ENCODE measurements around the gene SV2C. TPM values are rescaled to one million over a fixed set of nuclear protein-coding genes. Genes with fewer than 3 reads are reported as not detected.

The SV2C gene
- total and polyA plus RNA-seq, 2 donors (not counting 1 experiment from before 2014, with no cell fraction given) = not detected

DNA sequence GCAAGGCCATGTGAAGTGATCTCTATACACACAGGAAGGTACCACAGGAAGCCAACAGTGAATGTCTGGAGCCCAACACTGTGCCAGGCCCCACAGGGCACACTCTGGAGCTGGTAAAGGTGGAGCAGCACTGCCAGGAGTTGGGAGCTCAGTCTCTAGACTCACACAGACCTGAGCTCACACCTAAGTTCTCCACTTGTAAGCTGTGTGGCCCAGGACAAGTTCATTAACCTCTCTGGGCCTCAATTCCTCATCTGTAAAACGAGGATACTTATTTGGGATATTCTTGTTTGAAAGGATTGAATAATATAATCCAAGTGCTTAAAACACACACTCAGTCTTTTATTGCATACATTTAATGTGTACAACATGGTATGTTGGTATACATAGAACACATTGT is 259.3 kb downstream of the SV2C start:
- H2AFZ ChIP-seq (ENCODE audit: insufficient read depth, low read depth, low read length, poor library complexity, severe bottlenecking) = no peak overlapping the region
- ATAC-seq (ENCODE audit: low read depth) (no peak), DNase-seq (no peak)
- WGBS (ENCODE audit: insufficient coverage) = no CpG with 5 or more reads among the region's 1 CpG
- Mint-ChIP-seq H3K4me1 (peaks cover 6% of the 10 kb centered on the region), H3K27me3 (peaks cover 5% of the 10 kb centered on the region), H3K27ac (no peak overlapping the region), H3K4me3 (no peak overlapping the region), H3K9me3 (ENCODE audit: insufficient read depth) (no peaks in the 10 kb centered on the region)
- H3K36me3 ChIP-seq (replicated peaks in 1 of 2; ENCODE audit: control extremely low read depth in 1 of 2, control insufficient read depth in 1 of 2, extremely low read depth in 1 of 2, insufficient read depth in 2 of 2, low read length in 1 of 2) = no peaks in the 10 kb centered on the region
- H3K9me3 ChIP-seq (ENCODE audit: control extremely low read depth in 1 of 3, control insufficient read depth in 2 of 3, insufficient read depth in 1 of 3, low read length in 2 of 3) = no peaks in the 10 kb centered on the region
- H3K79me2 ChIP-seq (ENCODE audit: control insufficient read depth, insufficient read depth, low read length) = no peaks in the 10 kb centered on the region
- no peak overlapping the region for H3K9ac ChIP-seq (ENCODE audit: low read length)
- no peak overlapping the region for H3K4me3 ChIP-seq (ENCODE audit: control extremely low read depth in 1 of 5, extremely low read depth in 1 of 5, insufficient read depth in 1 of 5, low read depth in 2 of 5, low read length in 4 of 5)
- ChIA-PET POLR2A (no interaction called here), CTCF (no interaction called here)
- H3K27me3 ChIP-seq (replicated peaks in 1 of 4; ENCODE audit: control extremely low read depth in 1 of 4, control insufficient read depth in 3 of 4, insufficient read depth in 4 of 4, low read length in 3 of 4) = no peaks in the 10 kb centered on the region
- no peak for TF ChIP-seq EZH2 (IDR thresholded peaks at IDR 0.05; ENCODE audit: borderline replicate concordance, insufficient read depth, low read depth, low read length, poor library complexity, severe bottlenecking)
- TF ChIP-seq, protein P1, sequence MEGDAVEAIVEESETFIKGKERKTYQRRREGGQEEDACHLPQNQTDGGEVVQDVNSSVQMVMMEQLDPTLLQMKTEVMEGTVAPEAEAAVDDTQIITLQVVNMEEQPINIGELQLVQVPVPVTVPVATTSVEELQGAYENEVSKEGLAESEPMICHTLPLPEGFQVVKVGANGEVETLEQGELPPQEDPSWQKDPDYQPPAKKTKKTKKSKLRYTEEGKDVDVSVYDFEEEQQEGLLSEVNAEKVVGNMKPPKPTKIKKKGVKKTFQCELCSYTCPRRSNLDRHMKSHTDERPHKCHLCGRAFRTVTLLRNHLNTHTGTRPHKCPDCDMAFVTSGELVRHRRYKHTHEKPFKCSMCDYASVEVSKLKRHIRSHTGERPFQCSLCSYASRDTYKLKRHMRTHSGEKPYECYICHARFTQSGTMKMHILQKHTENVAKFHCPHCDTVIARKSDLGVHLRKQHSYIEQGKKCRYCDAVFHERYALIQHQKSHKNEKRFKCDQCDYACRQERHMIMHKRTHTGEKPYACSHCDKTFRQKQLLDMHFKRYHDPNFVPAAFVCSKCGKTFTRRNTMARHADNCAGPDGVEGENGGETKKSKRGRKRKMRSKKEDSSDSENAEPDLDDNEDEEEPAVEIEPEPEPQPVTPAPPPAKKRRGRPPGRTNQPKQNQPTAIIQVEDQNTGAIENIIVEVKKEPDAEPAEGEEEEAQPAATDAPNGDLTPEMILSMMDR (IDR thresholded peaks at IDR 0.05) = no peak
- H4K20me1 ChIP-seq (ENCODE audit: control insufficient read depth, insufficient read depth, low read length, poor library complexity, severe bottlenecking) = no peaks in the 10 kb centered on the region
- intact Hi-C loops (cut with micrococcal nuclease) = no loop called here
- no peak overlapping the region for H3K27ac ChIP-seq (ENCODE audit: low read length in 2 of 2)
- peaks cover 4 to 11% of the 10 kb centered on the region in 2 donors for H3K4me1 ChIP-seq (ENCODE audit: control insufficient read depth in 2 of 2, insufficient read depth in 2 of 2, low read length in 2 of 2)
- no peak overlapping the region for H3K4me2 ChIP-seq (replicated peaks; ENCODE audit: low read depth, low read length, poor library complexity, severe bottlenecking)

GRCh38 chr5:76345582-76345981 is 262.4 kb downstream of the SV2C start:
- Mint-ChIP-seq H3K27ac (no peak overlapping the region), H3K9me3 (ENCODE audit: insufficient read depth) (no peaks in the 10 kb centered on the region), H3K4me3 (no peak overlapping the region), H3K4me1 (peaks cover 3% of the 10 kb centered on the region), H3K27me3 (no peaks in the 10 kb centered on the region)
- H2AFZ ChIP-seq (ENCODE audit: insufficient read depth, low read depth, low read length, poor library complexity, severe bottlenecking) = no peak overlapping the region
- CTCF ChIA-PET = interaction anchor here (1.5 kb wide), 1 partner anchor 237 kb away, joined by 3 read pairs; no protein-coding TSS in a partner anchor
- POLR2A ChIA-PET = no interaction called here
- H3K9ac ChIP-seq (ENCODE audit: low read length) = no peak overlapping the region
- H3K36me3 ChIP-seq (replicated peaks in 1 of 2; ENCODE audit: control extremely low read depth in 1 of 2, control insufficient read depth in 1 of 2, extremely low read depth in 1 of 2, insufficient read depth in 2 of 2, low read length in 1 of 2) = no peaks in the 10 kb centered on the region
- DNase-seq (no peak), ATAC-seq (ENCODE audit: low read depth) (no peak)
- no peaks in the 10 kb centered on the region for H3K9me3 ChIP-seq (ENCODE audit: control extremely low read depth in 1 of 3, control insufficient read depth in 2 of 3, insufficient read depth in 1 of 3, low read length in 2 of 3)
- no peaks in the 10 kb centered on the region for H3K79me2 ChIP-seq (ENCODE audit: control insufficient read depth, insufficient read depth, low read length)
- H4K20me1 ChIP-seq (ENCODE audit: control insufficient read depth, insufficient read depth, low read length, poor library complexity, severe bottlenecking) = no peaks in the 10 kb centered on the region
- H3K27ac ChIP-seq (ENCODE audit: low read length in 2 of 2) = no peak overlapping the region
- peaks cover 4 to 5% of the 10 kb centered on the region in 2 donors for H3K4me1 ChIP-seq (ENCODE audit: control insufficient read depth in 2 of 2, insufficient read depth in 2 of 2, low read length in 2 of 2)
- H3K27me3 ChIP-seq (replicated peaks in 1 of 4; ENCODE audit: control extremely low read depth in 1 of 4, control insufficient read depth in 3 of 4, insufficient read depth in 4 of 4, low read length in 3 of 4) = peaks cover 0 to 6% (median 0%) of the 10 kb centered on the region in 4 experiments
- 86% methylated on average over 1 of the region's 1 CpG for WGBS (ENCODE audit: insufficient coverage)
- intact Hi-C loops (cut with micrococcal nuclease) = no loop called here
- no peak overlapping the region for H3K4me2 ChIP-seq (replicated peaks; ENCODE audit: low read depth, low read length, poor library complexity, severe bottlenecking)
- TF ChIP-seq, protein P1 (IDR thresholded peaks at IDR 0.05) = no peak
- no peak for TF ChIP-seq EZH2 (IDR thresholded peaks at IDR 0.05; ENCODE audit: borderline replicate concordance, insufficient read depth, low read depth, low read length, poor library complexity, severe bottlenecking)
- no peak overlapping the region for H3K4me3 ChIP-seq (ENCODE audit: control extremely low read depth in 1 of 5, extremely low read depth in 1 of 5, insufficient read depth in 1 of 5, low read depth in 2 of 5, low read length in 4 of 5)
